Kidney (tissue), 14 donors: Measurements from ENCODE around the gene HOGA1. TPM values are rescaled to one million over a fixed set of nuclear protein-coding genes. Genes with fewer than 3 reads are reported as not detected.
A peak's percentile ranks its signal among the peaks of the same experiment; 100 is the strongest.
"Not testable (repeated sequence)": the region's sequence is repeated elsewhere in the genome, so short reads cannot be mapped to it uniquely, and the experiment has no call there.

Source experiments
- DNase-seq, 5 donors: peaks; one replicate each; pipeline ENCODE4 v3.0.0-alpha.2; 2013 to 2020
- FAIRE-seq: peaks from 2 replicates; lab custom pipeline; 2012; peaks lifted over from hg19 to GRCh38; lab: Jason Lieb, UNC
- H3K27ac ChIP-seq, 2 donors: one replicate each; pipeline ENCODE4 v1.7.0; 2013; ENCODE audit warnings: low read depth in 2 of 2, low read length in 2 of 2, inconsistent platforms in 1 of 2
- H3K27me3 ChIP-seq: one replicate; pipeline ENCODE4 v1.7.1; 2013; ENCODE audit warnings: low read length, inconsistent platforms; ENCODE audit not compliant: control insufficient read depth, insufficient read depth
- H3K36me3 ChIP-seq, 3 donors: one replicate each; pipeline versions ENCODE4 v1.7.0 to v1.7.1; 2013; ENCODE audit warnings: low read length in 3 of 3, control low read depth in 1 of 3, inconsistent platforms in 1 of 3; ENCODE audit not compliant: insufficient read depth in 3 of 3, control insufficient read depth in 2 of 3
- H3K4me1 ChIP-seq, 3 donors: one replicate each; pipeline versions ENCODE4 v1.7.0 to v1.7.1; 2013; ENCODE audit warnings: low read length in 3 of 3, inconsistent platforms in 1 of 3, low read depth in 1 of 3; ENCODE audit not compliant: control insufficient read depth in 2 of 3, insufficient read depth in 2 of 3
- H3K4me3 ChIP-seq, 3 donors: one replicate each; pipeline versions ENCODE4 v1.7.0 to v1.8.1; 2013; ENCODE audit warnings: low read length in 3 of 3, control low read depth in 1 of 3, inconsistent platforms in 1 of 3
- H3K9ac ChIP-seq, 3 donors: one replicate each; pipeline versions ENCODE4 v1.7.0 to v1.7.1; 2013; ENCODE audit warnings: low read length in 3 of 3, control low read depth in 1 of 3, inconsistent platforms in 1 of 3
- H3K9me3 ChIP-seq, 3 donors: one replicate each; pipeline versions ENCODE4 v1.7.0 to v1.7.1; 2013; ENCODE audit warnings: low read length in 3 of 3, control low read depth in 1 of 3, inconsistent platforms in 1 of 3; ENCODE audit not compliant: control insufficient read depth in 2 of 3, insufficient read depth in 1 of 3
- CTCF ChIP-seq: IDR thresholded peaks from 3 replicates; pipeline ENCODE4 v1.5.1; 2012; ENCODE audit warnings: mild to moderate bottlenecking, moderate library complexity, borderline replicate concordance; ENCODE audit not compliant: insufficient read depth; ENCODE audit errors: extremely low read depth
- intact Hi-C: fragments of 100-400 bp; cut with DNase I; formaldehyde crosslinking; loops from one replicate; pipeline ENCODE4 v1.11.1; 2022
- polyA plus RNA-seq: library from polyadenylated mRNA; stranded (reverse); fragments of 350-450 nt; fragmentation: Illumina TruSeq; extraction: RNeasy Lipid Tissue Mini Kit (QIAGEN cat#74804); gene quantifications from one replicate; pipeline ENCODE4 v1.2.3, GENCODE V29; 2014; ENCODE audit warnings: low read depth, low replicate concordance; ENCODE audit not compliant: insufficient read depth
- total RNA-seq: library from RNA; stranded (reverse); fragmentation: NEBNext Ultra II Directional; extraction: Animal tissue kit (Norgen Biotek cat#: 25700); gene quantifications from one replicate; pipeline ENCODE4 v1.2.1, GENCODE V29; 2021
- donor health status: control.
- donor health status: control.
- donor health status: control.
- donor health status: control.
- donor health status: control.
- donor health status: DM: yes; HTN: yes; CAD: no.
- donor health status: Normal renal cell carcinoma (clear cell type).

HOGA1 gene
- total and polyA plus RNA-seq, 2 donors from 2014 or later: 28.8 to 100 TPM

- DNase-seq: no peak
- Histone ChIP-seq H3K9me3 (no peaks in the 10 kb centered on the region), H3K27me3 (no peaks in the 10 kb centered on the region), H3K4me3 (no peak overlapping the region), H3K36me3 (peaks cover 0 to 3% (median 0%) of the 10 kb centered on the region in 3 donors), H3K27ac (peak overlapping the region in 1 of 2 donors; percentile 77), H3K4me1 (peaks cover 0 to 19% (median 14%) of the 10 kb centered on the region in 3 donors), H3K9ac (no peak overlapping the region)
- intact Hi-C loops: no loop called here
- TF ChIP-seq CTCF: no peak
- no peak for FAIRE-seq
These were observed 10.5 kb upstream of the HOGA1 start for GRCh38 chr10:97573672-97574071.

GRCh38 chr10:97574374-97575126, 9.6 kb upstream of the HOGA1 start:
- Histone ChIP-seq H3K27me3 (no peaks in the 10 kb centered on the region), H3K36me3 (no peaks in the 10 kb centered on the region), H3K9me3 (no peaks in the 10 kb centered on the region), H3K9ac (peak overlapping the region in 1 of 3 donors; percentile 15), H3K4me3 (no peak overlapping the region), H3K4me1 (peaks cover 0 to 19% (median 14%) of the 10 kb centered on the region in 3 donors), H3K27ac (peak overlapping the region; percentile 76 to 77)
- DNase-seq (peak in 4 of 5 donors; percentile 63 to 91 (median 88)), FAIRE-seq (peak; percentile 15)
- intact Hi-C loops: no loop called here
- TF ChIP-seq CTCF: no peak

GRCh38 chr10:97575127-97575668, 9.0 kb upstream of the HOGA1 start:
- FAIRE-seq (no peak), DNase-seq (no peak)
- H3K9me3 ChIP-seq: no peaks in the 10 kb centered on the region
- H3K4me1 ChIP-seq: peaks cover 0 to 19% (median 14%) of the 10 kb centered on the region in 3 donors
- intact Hi-C loops: no loop called here
- H3K27me3 ChIP-seq: no peaks in the 10 kb centered on the region
- no peak overlapping the region for H3K4me3 ChIP-seq
- no peak overlapping the region for H3K9ac ChIP-seq
- peak overlapping the region in 1 of 2 donors; percentile 54 for H3K27ac ChIP-seq
- no peaks in the 10 kb centered on the region for H3K36me3 ChIP-seq
- TF ChIP-seq CTCF: no peak

GRCh38 chr10:97576487-97576886, 7.7 kb upstream of the HOGA1 start:
- H3K27me3 ChIP-seq, intact Hi-C loops, FAIRE-seq, H3K36me3 ChIP-seq, H3K4me3 ChIP-seq, H3K9ac ChIP-seq, H3K27ac ChIP-seq, DNase-seq, H3K9me3 ChIP-seq: not testable (repeated sequence)
- peaks cover 0 to 23% (median 17%) of the 10 kb centered on the region in 3 donors for H3K4me1 ChIP-seq
